H1 (cell line): ENCODE measurements around the gene MT1B. TPM values are rescaled to one million over a fixed set of nuclear protein-coding genes. Genes with fewer than 3 reads are reported as not detected.

Experiments used
- CTCF ChIA-PET: fragments of 300-600 bp; sonication (Branson Sonifier 250); formaldehyde crosslinking; loops from one replicate; lab custom pipeline; 2021; ENCODE audit not compliant: partially characterized antibody; lab: Charles Lee
- POLR2A ChIA-PET: fragments of 300-600 bp; sonication (Branson Sonifier 250); formaldehyde crosslinking; loops from one replicate; lab custom pipeline; 2021; ENCODE audit warnings: inconsistent platforms; ENCODE audit not compliant: partially characterized antibody; lab: Charles Lee
- DNase-seq, 2 experiments: peaks; one replicate each; pipeline versions ENCODE4 v3.0.0 to v3.0.0-alpha.2; 2010 to 2022; ENCODE audit warnings: low spot score in 2 of 2, low read depth in 1 of 2, mixed read lengths in 1 of 2
- FAIRE-seq: peaks from 2 replicates; lab custom pipeline; 2011; peaks lifted over from hg19 to GRCh38; lab: Jason Lieb, UNC
- H2AFZ ChIP-seq: 2 replicates; pipeline ENCODE4 v1.8.1; 2012; ENCODE audit warnings: low read length, inconsistent platforms
- H2AK5ac ChIP-seq: 2 replicates; pipeline ENCODE4 v1.6.1; 2013; ENCODE audit warnings: low read depth, low read length
- H2BK120ac ChIP-seq: replicated peaks from 2 replicates; pipeline ENCODE3; 2013; ENCODE audit warnings: low read depth, low read length, inconsistent platforms
- H2BK12ac ChIP-seq: 2 replicates; pipeline ENCODE4 v1.6.1; 2013; ENCODE audit warnings: low read depth, low read length
- H2BK15ac ChIP-seq: 2 replicates; pipeline ENCODE4 v1.6.1; 2013; ENCODE audit warnings: low read length
- H2BK20ac ChIP-seq: 2 replicates; pipeline ENCODE4 v1.6.1; 2013; ENCODE audit warnings: low read length
- H2BK5ac ChIP-seq: 2 replicates; pipeline ENCODE4 v1.6.1; 2013; ENCODE audit warnings: low read depth, low read length
- H3K14ac ChIP-seq: 2 replicates; pipeline ENCODE4 v1.6.1; 2013; ENCODE audit warnings: inconsistent platforms; ENCODE audit not compliant: insufficient read length
- H3K18ac ChIP-seq: 2 replicates; pipeline ENCODE4 v1.6.1; 2013; ENCODE audit warnings: low read length; ENCODE audit errors: extremely low read depth
- H3K23ac ChIP-seq: 2 replicates; pipeline ENCODE4 v1.6.1; 2013; ENCODE audit warnings: inconsistent platforms; ENCODE audit not compliant: insufficient read length
- H3K23me2 ChIP-seq: 2 replicates; pipeline ENCODE4 v1.6.1; 2013; ENCODE audit warnings: low read depth, low read length
- H3K27ac ChIP-seq: 2 replicates; pipeline ENCODE4 v1.6.1; 2011; ENCODE audit warnings: low read depth, low read length, inconsistent platforms
- H3K27me3 ChIP-seq, 4 experiments: replicated peaks in 1 of 4; 1 replicate in 1 of 4; 2 replicates in 3 of 4; pipeline versions ENCODE4 v1.6.1 to v1.8.1; 2011 to 2013; ENCODE audit warnings: low read length in 3 of 4, mild to moderate bottlenecking in 3 of 4, inconsistent platforms in 2 of 4, mixed read lengths in 2 of 4, moderate library complexity in 1 of 4; ENCODE audit not compliant: control insufficient read depth in 3 of 4, insufficient read depth in 3 of 4; ENCODE audit errors: extremely low read depth in 1 of 4
- H3K36me3 ChIP-seq, 4 experiments: 2 replicates each; pipeline versions ENCODE4 v1.6.1 to v1.8.1; 2011 to 2013; ENCODE audit warnings: mild to moderate bottlenecking in 4 of 4, low read length in 3 of 4, moderate library complexity in 2 of 4, control low read depth in 1 of 4, inconsistent platforms in 1 of 4; ENCODE audit not compliant: insufficient read depth in 4 of 4, control insufficient read depth in 2 of 4
- H3K4ac ChIP-seq: replicated peaks from 2 replicates; pipeline ENCODE3; 2013; ENCODE audit warnings: low read length, low read depth, mixed read lengths, inconsistent platforms; ENCODE audit not compliant: insufficient read length
- H3K4me1 ChIP-seq, 4 experiments: replicated peaks in 1 of 4; 1 replicate in 1 of 4; 2 replicates in 3 of 4; pipeline versions ENCODE4 v1.6.1 to v1.8.1; 2011 to 2013; ENCODE audit warnings: low read length in 3 of 4, inconsistent platforms in 2 of 4, mixed read lengths in 1 of 4; ENCODE audit not compliant: insufficient read depth in 4 of 4, control insufficient read depth in 3 of 4
- H3K4me2 ChIP-seq, 2 experiments: 2 replicates each; pipeline versions ENCODE4 v1.6.1 to v1.8.1; 2011 to 2013; ENCODE audit warnings: low read depth in 2 of 2, low read length in 2 of 2, control low read depth in 1 of 2, inconsistent platforms in 1 of 2, mild to moderate bottlenecking in 1 of 2; ENCODE audit not compliant: insufficient read depth in 1 of 2
- H3K4me3 ChIP-seq, 4 experiments: fragments of 200-600, 300-600 bp in 1 of 4; sonication (generic), shearing (Covaris generic), sonication (Bioruptor Twin) in 1 of 4; 2 replicates each; pipeline versions ENCODE4 v1.5.1 to v1.8.1; 2011 to 2016; ENCODE audit warnings: low read length in 4 of 4, low read depth in 3 of 4, control low read depth in 2 of 4, inconsistent platforms in 2 of 4, mild to moderate bottlenecking in 2 of 4, mixed read lengths in 1 of 4, moderate library complexity in 1 of 4; ENCODE audit not compliant: insufficient read depth in 2 of 4; ENCODE audit errors: extremely low read depth in 1 of 4
- H3K56ac ChIP-seq: replicated peaks from 2 replicates; pipeline ENCODE3; 2013; ENCODE audit warnings: low read depth, mild to moderate bottlenecking, mixed read lengths, low read length, inconsistent platforms; ENCODE audit not compliant: insufficient read length
- H3K79me1 ChIP-seq: 2 replicates; pipeline ENCODE4 v1.6.1; 2013; ENCODE audit warnings: low read depth, low read length, control low read depth
- H3K79me2 ChIP-seq, 2 experiments: 2 replicates each; pipeline versions ENCODE4 v1.6.1 to v1.8.1; 2012 to 2013; ENCODE audit warnings: low read length in 2 of 2, mild to moderate bottlenecking in 2 of 2, inconsistent platforms in 1 of 2; ENCODE audit not compliant: insufficient read depth in 2 of 2, control insufficient read depth in 1 of 2
- H3K9ac ChIP-seq, 4 experiments: replicated peaks in 1 of 4; 1 replicate in 1 of 4; 2 replicates in 3 of 4; pipeline versions ENCODE4 v1.6.1 to v1.8.1; 2011 to 2013; ENCODE audit warnings: low read depth in 3 of 4, low read length in 3 of 4, control low read depth in 2 of 4, mild to moderate bottlenecking in 2 of 4, moderate library complexity in 2 of 4, inconsistent platforms in 1 of 4; ENCODE audit errors: extremely low read depth in 1 of 4
- H3K9me3 ChIP-seq, 2 experiments: 2 replicates each; pipeline versions ENCODE4 v1.6.1 to v1.8.1; 2012 to 2013; ENCODE audit warnings: mild to moderate bottlenecking in 2 of 2, moderate library complexity in 2 of 2, control low read depth in 1 of 2, inconsistent platforms in 1 of 2, low read depth in 1 of 2, low read length in 1 of 2, mixed read lengths in 1 of 2; ENCODE audit not compliant: insufficient read depth in 2 of 2
- H4K20me1 ChIP-seq, 2 experiments: replicated peaks in 1 of 2; 2 replicates each; pipeline versions ENCODE3 to v1.8.1; 2011 to 2013; ENCODE audit warnings: inconsistent platforms in 2 of 2, low read length in 2 of 2, mild to moderate bottlenecking in 1 of 2; ENCODE audit not compliant: insufficient read depth in 2 of 2, control insufficient read depth in 1 of 2
- H4K5ac ChIP-seq: 2 replicates; pipeline ENCODE4 v1.6.1; 2013; ENCODE audit warnings: low read length, low read depth, mixed read lengths, inconsistent platforms; ENCODE audit not compliant: insufficient read length
- H4K8ac ChIP-seq: 2 replicates; pipeline ENCODE4 v1.8.0; 2013; ENCODE audit warnings: mild to moderate bottlenecking, moderate library complexity, low read length, inconsistent platforms; ENCODE audit not compliant: insufficient read depth; ENCODE audit errors: extremely low read depth
- H4K91ac ChIP-seq: replicated peaks from 2 replicates; pipeline ENCODE3; 2013; ENCODE audit warnings: low read length, mixed read lengths, inconsistent platforms; ENCODE audit not compliant: insufficient read length
- CBX8 ChIP-seq: fragments of 300-800, 300-1000 bp; sonication (generic); IDR thresholded peaks from 2 replicates; pipeline ENCODE4 v1.7.1; 2016; ENCODE audit warnings: low read depth, low read length, borderline replicate concordance
- CHD2 ChIP-seq: IDR thresholded peaks from 2 replicates; pipeline ENCODE4 v1.6.1; 2012; ENCODE audit warnings: low read length, improper control_type of control experiment
- EZH2 ChIP-seq: fragments of 200-600 bp; sonication (generic); IDR thresholded peaks from 2 replicates; pipeline ENCODE4 v1.7.1; 2012; ENCODE audit warnings: low read depth, mild to moderate bottlenecking, moderate library complexity, low read length, inconsistent platforms; ENCODE audit not compliant: severe bottlenecking
- JUND ChIP-seq: IDR thresholded peaks from 2 replicates; pipeline ENCODE4 v1.6.1; 2011; ENCODE audit warnings: mild to moderate bottlenecking, improper control_type of control experiment, low read length
- KDM5A ChIP-seq: fragments of 200-600 bp; IDR thresholded peaks from 2 replicates; pipeline ENCODE4 v1.7.1; 2012; ENCODE audit warnings: mild to moderate bottlenecking, low read length, inconsistent platforms, mixed read lengths
- POLR2A ChIP-seq, 2 experiments: IDR thresholded peaks; 1 replicate in 1 of 2; 2 replicates in 1 of 2; pipeline ENCODE4 v1.6.1; 2011; ENCODE audit warnings: low read depth in 2 of 2, low read length in 2 of 2, mild to moderate bottlenecking in 2 of 2; ENCODE audit errors: control extremely low read depth in 1 of 2
- SAP30 ChIP-seq: fragments of 300-600 bp; sonication (generic); IDR thresholded peaks from 2 replicates; pipeline ENCODE4 v1.7.1; 2012; ENCODE audit warnings: low read length, moderate library complexity, mild to moderate bottlenecking, inconsistent platforms; ENCODE audit not compliant: insufficient read depth, insufficient replicate concordance
- SP1 ChIP-seq: IDR thresholded peaks from 2 replicates; pipeline ENCODE4 v1.6.1; 2011; ENCODE audit warnings: low read depth, low read length
- WGBS, 2 experiments: shearing (Covaris generic) in 1 of 2; methylation state at CpG; one replicate each; pipeline versions ENCODE4 v1.1.6 to v1.1.7; 2013 to 2015; ENCODE audit warnings: low lambda C conversion rate in 2 of 2, mixed read lengths in 2 of 2, inconsistent platforms in 1 of 2, low coverage in 1 of 2, missing lambda C conversion rate in 1 of 2; ENCODE audit not compliant: insufficient replicate concordance in 2 of 2, insufficient coverage in 1 of 2, insufficient read length in 1 of 2; ENCODE audit errors: extremely low coverage in 1 of 2, missing lambda C conversion rate in 1 of 2; 5-methylcytosine and 5-hydroxymethylcytosine counted together
- polyA plus RNA-seq, 7 experiments: library from polyadenylated mRNA; depleted of rRNA in 3 of 7; stranded (reverse) in 5 of 7; unstranded in 2 of 7; fragments of >200 nt in 5 of 7; fragments of 200-250 nt in 2 of 7; gene quantifications; 1 replicate in 5 of 7; 2 replicates in 1 of 7; 4 replicates in 1 of 7; pipeline versions ENCODE4 v1.2.1 to v1.2.3, GENCODE V29; 2011 to 2013; ENCODE audit warnings: missing spikeins in 2 of 7, mixed read lengths in 2 of 7
- total RNA-seq: library from RNA; stranded (reverse); fragmentation: NEBNext Ultra II Directional; extraction: Animal tissue kit (Norgen Biotek cat#: 25700); gene quantifications from 2 replicates; pipeline ENCODE4 v1.2.1, GENCODE V29; 2021
- TF ChIP-seq, protein P1 (sequence below): IDR thresholded peaks from 2 replicates; pipeline ENCODE4 v1.6.1; 2012; ENCODE audit warnings: low read length, inconsistent platforms
- TF ChIP-seq, protein P2 (sequence below): IDR thresholded peaks from 2 replicates; pipeline ENCODE4 v1.6.1; 2011; ENCODE audit warnings: low read depth, mild to moderate bottlenecking, low read length; ENCODE audit not compliant: insufficient read depth

Gene MT1B
- total and polyA plus RNA-seq, 2 of the 8 experiments (the other 6 are each of a cell fraction or from before 2014, with no cell fraction given) = not detected

DNA sequence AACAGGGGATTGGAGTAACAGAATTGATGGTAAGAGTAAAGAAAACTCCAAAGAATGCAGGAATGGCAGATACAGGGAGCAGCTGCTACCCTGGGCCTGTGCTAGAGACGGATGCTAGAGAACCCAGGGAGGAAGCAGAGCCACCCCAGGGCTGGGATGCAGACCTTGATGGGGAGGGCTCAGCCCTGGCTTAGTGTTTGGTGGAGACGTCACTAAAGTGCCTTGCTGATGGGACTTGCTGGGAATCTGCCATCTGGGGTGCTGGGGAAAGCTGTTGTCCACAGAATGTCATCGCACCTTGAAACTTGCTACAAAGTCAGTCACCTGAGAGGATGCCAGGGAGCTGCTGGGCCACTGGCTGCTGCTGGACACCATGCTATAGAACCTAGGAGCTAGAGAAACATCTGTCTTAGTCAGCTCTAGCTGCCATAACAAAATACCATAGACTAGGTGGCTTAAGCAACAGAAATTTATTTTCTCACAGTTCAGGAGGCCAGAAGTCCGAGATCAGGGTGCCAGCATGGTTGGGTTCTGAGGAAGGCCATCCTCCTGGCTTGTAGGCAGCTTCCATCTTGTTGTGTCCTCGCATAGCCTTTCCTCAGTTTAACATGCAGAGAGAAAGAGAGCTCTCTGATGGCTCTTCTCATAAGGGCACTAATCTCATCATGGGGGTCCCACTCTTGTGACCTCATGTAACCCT lies 45.9 kb downstream of the MT1B start:
- Histone ChIP-seq H3K79me1 (no peaks in the 10 kb centered on the region), H3K27me3 (no peaks in the 10 kb centered on the region; a peak in 1 of 7 replicates), H3K4me3 (no peak overlapping the region), H4K91ac (no peak overlapping the region), H3K9ac (no peak overlapping the region), H3K79me2 (no peaks in the 10 kb centered on the region), H2BK20ac (no peak overlapping the region), H2BK5ac (no peak overlapping the region), H2AFZ (no peak overlapping the region), H3K4me1 (peaks cover 0 to 2% (median 0%) of the 10 kb centered on the region in 4 experiments; a peak in 1 of 7 replicates), H3K56ac (no peak overlapping the region), H3K9me3 (peaks cover 0 to 4% of the 10 kb centered on the region in 2 experiments; a peak in 1 of 4 replicates), H4K5ac (no peak overlapping the region), H3K23me2 (no peaks in the 10 kb centered on the region), H4K8ac (no peak overlapping the region), H3K36me3 (no peaks in the 10 kb centered on the region), H2BK12ac (no peak overlapping the region; the same call in 1 of the 2 replicates), H2AK5ac (no peak overlapping the region), H3K4me2 (no peak overlapping the region), H2BK15ac (no peak overlapping the region; the same call in 1 of the 2 replicates), H3K18ac (no peak overlapping the region), H4K20me1 (no peaks in the 10 kb centered on the region), H3K14ac (no peak overlapping the region), H2BK120ac (no peak overlapping the region), H3K4ac (no peak overlapping the region), H3K27ac (no peak overlapping the region), H3K23ac (no peak overlapping the region)
- ChIA-PET CTCF (interaction anchor here (0.6 to 2.1 kb wide), 11 partner anchors 10 to 165 kb away, joined by 3 to 6 read pairs (median 3); no protein-coding TSS in a partner anchor), POLR2A (interaction anchor here (0.7 to 5.0 kb wide), 4 partner anchors 14 to 53 kb away, joined by 3 to 28 read pairs (median 4); partner anchors contain the start of genes MT1X and NUP93)
- DNase-seq (no peak), FAIRE-seq (no peak)
- 82% methylated on average over 5 of the region's 5 CpGs; no CpG with 5 or more reads in 1 of the 2 experiments for WGBS, 2 experiments
- no peak for TF ChIP-seq JUND
- TF ChIP-seq POLR2A (IDR thresholded peaks at IDR 0.05; ENCODE audit: control extremely low read depth in 1 of 2, low read depth in 2 of 2, low read length in 2 of 2) = no peak
- no peak for TF ChIP-seq KDM5A
- TF ChIP-seq SAP30 = no peak
- TF ChIP-seq, protein P1, sequence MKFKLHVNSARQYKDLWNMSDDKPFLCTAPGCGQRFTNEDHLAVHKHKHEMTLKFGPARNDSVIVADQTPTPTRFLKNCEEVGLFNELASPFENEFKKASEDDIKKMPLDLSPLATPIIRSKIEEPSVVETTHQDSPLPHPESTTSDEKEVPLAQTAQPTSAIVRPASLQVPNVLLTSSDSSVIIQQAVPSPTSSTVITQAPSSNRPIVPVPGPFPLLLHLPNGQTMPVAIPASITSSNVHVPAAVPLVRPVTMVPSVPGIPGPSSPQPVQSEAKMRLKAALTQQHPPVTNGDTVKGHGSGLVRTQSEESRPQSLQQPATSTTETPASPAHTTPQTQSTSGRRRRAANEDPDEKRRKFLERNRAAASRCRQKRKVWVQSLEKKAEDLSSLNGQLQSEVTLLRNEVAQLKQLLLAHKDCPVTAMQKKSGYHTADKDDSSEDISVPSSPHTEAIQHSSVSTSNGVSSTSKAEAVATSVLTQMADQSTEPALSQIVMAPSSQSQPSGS = no peak
- no peak for TF ChIP-seq CBX8
- TF ChIP-seq SP1 = no peak
- no peak for TF ChIP-seq EZH2
- TF ChIP-seq, protein P2, sequence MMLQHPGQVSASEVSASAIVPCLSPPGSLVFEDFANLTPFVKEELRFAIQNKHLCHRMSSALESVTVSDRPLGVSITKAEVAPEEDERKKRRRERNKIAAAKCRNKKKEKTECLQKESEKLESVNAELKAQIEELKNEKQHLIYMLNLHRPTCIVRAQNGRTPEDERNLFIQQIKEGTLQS = no peak
- TF ChIP-seq CHD2 = no peak
